Right lobe of liver (tissue), 6 donors: ENCODE results near the gene CA5B. TPM values are rescaled to one million over a fixed set of nuclear protein-coding genes. Genes with fewer than 3 reads are reported as not detected.

ENCODE experiments used
- ATAC-seq, 4 donors: fragments of 200-7000 bp; cut with Tn5 transposase; one replicate each; pipeline ENCODE4 v1.9.1; 2020; ENCODE audit warnings: mild to moderate bottlenecking in 4 of 4, moderate library complexity in 4 of 4
- DNase-seq, 3 donors: peaks; one replicate each; pipeline ENCODE4 v3.0.0-alpha.2; 2020
- H3K27ac ChIP-seq, 3 donors: fragments of 200-600 bp; one replicate each; pipeline ENCODE4 v1.8.0; 2022
- H3K27me3 ChIP-seq, 2 donors: fragments of 200-600 bp; one replicate each; pipeline ENCODE4 v1.8.0; 2022
- H3K36me3 ChIP-seq, 4 donors: fragments of 200-600 bp; sonication (generic) in 1 of 4; one replicate each; pipeline versions ENCODE4 v1.5.1 to v1.8.0; 2017 to 2022; ENCODE audit warnings: control low read depth in 1 of 4
- H3K4me1 ChIP-seq, 4 donors: fragments of 200-600 bp; sonication (generic) in 1 of 4; one replicate each; pipeline versions ENCODE4 v1.5.1 to v1.8.0; 2017 to 2022; ENCODE audit warnings: control low read depth in 1 of 4
- H3K4me3 ChIP-seq, 3 donors: fragments of 200-600 bp; one replicate each; pipeline ENCODE4 v1.8.0; 2022
- H3K9me3 ChIP-seq, 4 donors: fragments of 200-600 bp; sonication (generic) in 1 of 4; one replicate each; pipeline versions ENCODE4 v1.5.1 to v1.8.0; 2017 to 2022; ENCODE audit warnings: control low read depth in 1 of 4
- POLR2A ChIP-seq: fragments of 450-650 bp; IDR thresholded peaks from one replicate; pipeline ENCODE4 v1.6.1; 2017; ENCODE audit warnings: antibody characterized with exemption, mild to moderate bottlenecking
- WGBS: methylation state at CpG from one replicate; pipeline ENCODE4 v1.1.6; 2018; ENCODE audit warnings: low coverage, low lambda C conversion rate; ENCODE audit not compliant: insufficient coverage; ENCODE audit errors: missing lambda C conversion rate; 5-methylcytosine and 5-hydroxymethylcytosine counted together
- intact Hi-C, 2 donors: fragments of 100-400 bp; cut with DNase I; formaldehyde crosslinking; loops; one replicate each; pipeline versions ENCODE4 v1.11.2 to v1.14.1; 2022
- total RNA-seq, 6 experiments: library from RNA; depleted of rRNA in 2 of 6; stranded (reverse); fragments of >200 nt in 2 of 6; fragmentation: NEBNext Ultra II Directional in 3 of 6; extraction: Animal tissue kit (Norgen Biotek cat#: 25700) in 3 of 6; gene quantifications; one replicate each; pipeline versions ENCODE4 v1.1.0 to v1.2.4, GENCODE V29; 2016 to 2023
- TF ChIP-seq, protein P1 (sequence below), 4 donors: fragments of 200-600 bp in 3 of 4; fragments of 450-650 bp in 1 of 4; IDR thresholded peaks; one replicate each; pipeline versions ENCODE4 v1.5.1 to v1.8.0; 2016 to 2022; ENCODE audit warnings: antibody characterized with exemption in 4 of 4, mild to moderate bottlenecking in 2 of 4
- donor health status: DM: no; HTN: yes; CAD: no.
- donor health status: DM: no; HTN: no; CAD: no.
- donor health status: DM: no; HTN: no; CAD: no.
- donor health status: DM: no; HTN: yes; CAD: no.
- donor health status: DM: no; HTN: yes; CAD: no.

CA5B gene
- total RNA-seq, 6 experiments from 2014 or later: 1.5 to 4.3 (median 2.8) TPM

GRCh38 chrX:15816886-15817285 lies 78.8 kb downstream of the CA5B start:
- DNase-seq (no peak), ATAC-seq (peak in 3 of 4 donors; percentile 48 to 59 (median 48))
- Histone ChIP-seq H3K4me3 (no peak overlapping the region), H3K9me3 (no peaks in the 10 kb centered on the region), H3K27ac (no peak overlapping the region), H3K36me3 (peaks cover 0 to 48% (median 4%) of the 10 kb centered on the region in 4 donors), H3K4me1 (peaks cover 0 to 6% (median 0%) of the 10 kb centered on the region in 4 donors), H3K27me3 (no peaks in the 10 kb centered on the region)
- intact Hi-C loops: no loop called here
- 61% methylated on average over 4 of the region's 4 CpGs for WGBS
- TF ChIP-seq, protein P1, sequence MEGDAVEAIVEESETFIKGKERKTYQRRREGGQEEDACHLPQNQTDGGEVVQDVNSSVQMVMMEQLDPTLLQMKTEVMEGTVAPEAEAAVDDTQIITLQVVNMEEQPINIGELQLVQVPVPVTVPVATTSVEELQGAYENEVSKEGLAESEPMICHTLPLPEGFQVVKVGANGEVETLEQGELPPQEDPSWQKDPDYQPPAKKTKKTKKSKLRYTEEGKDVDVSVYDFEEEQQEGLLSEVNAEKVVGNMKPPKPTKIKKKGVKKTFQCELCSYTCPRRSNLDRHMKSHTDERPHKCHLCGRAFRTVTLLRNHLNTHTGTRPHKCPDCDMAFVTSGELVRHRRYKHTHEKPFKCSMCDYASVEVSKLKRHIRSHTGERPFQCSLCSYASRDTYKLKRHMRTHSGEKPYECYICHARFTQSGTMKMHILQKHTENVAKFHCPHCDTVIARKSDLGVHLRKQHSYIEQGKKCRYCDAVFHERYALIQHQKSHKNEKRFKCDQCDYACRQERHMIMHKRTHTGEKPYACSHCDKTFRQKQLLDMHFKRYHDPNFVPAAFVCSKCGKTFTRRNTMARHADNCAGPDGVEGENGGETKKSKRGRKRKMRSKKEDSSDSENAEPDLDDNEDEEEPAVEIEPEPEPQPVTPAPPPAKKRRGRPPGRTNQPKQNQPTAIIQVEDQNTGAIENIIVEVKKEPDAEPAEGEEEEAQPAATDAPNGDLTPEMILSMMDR (IDR thresholded peaks at IDR 0.05): no peak
- no peak for TF ChIP-seq POLR2A

GRCh38 chrX:15820106-15821073 lies 82.3 kb downstream of the CA5B start:
- intact Hi-C loops: no loop called here
- no peak overlapping the region for H3K4me3 ChIP-seq
- H3K27ac ChIP-seq: no peak overlapping the region
- TF ChIP-seq POLR2A: no peak
- TF ChIP-seq, protein P1 (IDR thresholded peaks at IDR 0.05): no peak
- peaks cover 0 to 47% (median 5%) of the 10 kb centered on the region in 4 donors for H3K36me3 ChIP-seq
- no peaks in the 10 kb centered on the region for H3K27me3 ChIP-seq
- no peaks in the 10 kb centered on the region for H3K9me3 ChIP-seq
- no peak for DNase-seq
- 85% methylated on average over 13 of the region's 14 CpGs for WGBS
- ATAC-seq: no peak
- no peaks in the 10 kb centered on the region for H3K4me1 ChIP-seq

GRCh38 chrX:15822922-15823321 lies 84.9 kb downstream of the CA5B start:
- DNase-seq: no peak
- 98% methylated on average over 5 of the region's 23 CpGs for WGBS
- TF ChIP-seq POLR2A: no peak
- TF ChIP-seq, protein P1 (IDR thresholded peaks at IDR 0.05): no peak
- intact Hi-C loops: no loop called here
- Histone ChIP-seq H3K27ac (no peak overlapping the region), H3K4me3 (no peak overlapping the region), H3K4me1 (no peaks in the 10 kb centered on the region), H3K36me3 (peaks cover 0 to 28% (median 5%) of the 10 kb centered on the region in 4 donors), H3K9me3 (no peaks in the 10 kb centered on the region), H3K27me3 (no peaks in the 10 kb centered on the region)
- ATAC-seq: no peak

DNA sequence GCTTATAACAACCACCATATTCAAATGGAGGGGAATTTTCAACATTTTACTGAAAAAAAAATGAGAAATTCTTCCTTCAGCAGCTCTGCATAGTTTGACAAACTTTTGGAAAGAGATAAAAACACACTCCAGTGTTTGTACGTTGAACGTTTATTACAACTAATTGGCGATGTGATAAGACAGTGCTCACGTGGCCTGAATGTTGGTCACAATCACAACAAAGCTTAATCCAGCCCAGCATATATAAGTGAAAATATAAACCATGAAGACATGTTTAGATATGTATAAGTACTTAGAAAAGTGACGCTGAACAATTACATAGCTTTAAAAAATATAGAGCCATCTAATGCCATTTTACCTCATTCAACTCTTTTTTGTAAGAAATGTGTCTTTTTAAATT lies 87.9 kb downstream of the CA5B start:
- no peak overlapping the region for H3K4me3 ChIP-seq
- H3K36me3 ChIP-seq: peaks cover 0 to 16% (median 3%) of the 10 kb centered on the region in 4 donors
- H3K9me3 ChIP-seq: no peaks in the 10 kb centered on the region
- H3K4me1 ChIP-seq: no peaks in the 10 kb centered on the region
- DNase-seq (no peak), ATAC-seq (no peak)
- TF ChIP-seq, protein P1 (IDR thresholded peaks at IDR 0.05): no peak
- TF ChIP-seq POLR2A: no peak
- H3K27me3 ChIP-seq: no peaks in the 10 kb centered on the region
- intact Hi-C loops: no loop called here
- no peak overlapping the region for H3K27ac ChIP-seq
- WGBS: 90% methylated on average over 5 of the region's 5 CpGs
